Skeletal muscle satellite cell (primary cell): Measurements from ENCODE around the gene CREB3L1.

ENCODE experiments used
- H3K27me3 ChIP-seq: 2 replicates; pipeline ENCODE4 v1.7.0; 2013; ENCODE audit warnings: low read length; ENCODE audit not compliant: control insufficient read depth, insufficient read depth
- H3K36me3 ChIP-seq: 2 replicates; pipeline ENCODE4 v1.7.0; 2013; ENCODE audit warnings: mild to moderate bottlenecking, control low read depth, low read length; ENCODE audit not compliant: insufficient read depth
- H3K4me1 ChIP-seq: 2 replicates; pipeline ENCODE4 v1.7.0; 2013; ENCODE audit warnings: low read length; ENCODE audit not compliant: control insufficient read depth, insufficient read depth
- H3K4me2 ChIP-seq: 2 replicates; pipeline ENCODE4 v1.7.0; 2013; ENCODE audit warnings: mild to moderate bottlenecking, low read length
- H3K4me3 ChIP-seq: 2 replicates; pipeline ENCODE4 v1.7.0; 2013; ENCODE audit warnings: low read length
- H3K9ac ChIP-seq: 2 replicates; pipeline ENCODE4 v1.7.0; 2013; ENCODE audit warnings: mild to moderate bottlenecking, low read depth, low read length, moderate library complexity
- H3K9me3 ChIP-seq: replicated peaks from 2 replicates; pipeline ENCODE4 v1.7.0; 2013; ENCODE audit warnings: mild to moderate bottlenecking, control low read depth, low read length

The CREB3L1 gene

DNA sequence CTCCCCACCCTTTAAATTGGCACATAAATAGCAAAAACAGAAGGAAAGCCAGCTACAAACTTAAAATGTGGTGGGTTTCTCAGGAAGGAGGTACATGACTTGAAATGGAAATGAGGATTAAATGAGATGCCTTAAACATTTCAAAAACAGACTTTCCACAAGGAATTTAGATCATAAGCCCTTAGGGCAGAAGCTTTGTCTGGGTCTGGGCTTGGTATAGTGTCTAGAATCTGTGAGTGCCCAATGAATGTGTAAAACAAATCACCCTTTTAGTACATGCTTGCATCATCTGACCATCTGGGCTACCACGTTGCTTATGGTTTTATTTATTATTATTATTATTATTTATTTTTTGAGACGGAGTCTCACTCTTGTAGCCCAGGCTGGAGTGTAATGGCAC, 37.1 kb upstream of the CREB3L1 start:
- H3K36me3 ChIP-seq: no peaks in the 10 kb centered on the region
- H3K9me3 ChIP-seq: no peaks in the 10 kb centered on the region
- H3K4me1 ChIP-seq: peaks cover 48% of the 10 kb centered on the region
- no peak overlapping the region for H3K4me3 ChIP-seq
- no peak overlapping the region for H3K9ac ChIP-seq
- H3K4me2 ChIP-seq: no peak overlapping the region
- no peaks in the 10 kb centered on the region for H3K27me3 ChIP-seq

DNA sequence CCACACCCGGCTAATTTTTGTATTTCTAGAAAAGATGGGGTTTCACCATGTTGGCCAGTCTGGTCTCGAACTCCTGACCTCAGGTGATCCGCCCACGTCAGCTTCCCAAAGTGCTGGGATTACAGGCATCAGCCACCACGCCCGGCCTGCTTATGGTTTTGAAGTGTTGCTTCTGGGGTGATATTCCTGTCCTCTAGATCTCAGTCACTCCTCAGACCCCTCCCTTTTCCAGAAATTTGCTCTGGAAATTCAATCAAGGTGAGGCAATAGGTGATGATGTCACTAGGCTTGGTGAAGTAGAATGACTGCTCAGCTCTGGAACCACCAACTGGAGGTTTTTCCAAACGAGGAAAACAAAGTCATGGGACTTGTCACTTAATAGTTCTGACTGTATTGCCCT, 36.6 kb upstream of the CREB3L1 start:
- Histone ChIP-seq H3K4me2 (no peak overlapping the region), H3K4me3 (no peak overlapping the region), H3K4me1 (peaks cover 48% of the 10 kb centered on the region), H3K27me3 (no peaks in the 10 kb centered on the region), H3K36me3 (no peaks in the 10 kb centered on the region), H3K9me3 (no peaks in the 10 kb centered on the region), H3K9ac (no peak overlapping the region)

DNA sequence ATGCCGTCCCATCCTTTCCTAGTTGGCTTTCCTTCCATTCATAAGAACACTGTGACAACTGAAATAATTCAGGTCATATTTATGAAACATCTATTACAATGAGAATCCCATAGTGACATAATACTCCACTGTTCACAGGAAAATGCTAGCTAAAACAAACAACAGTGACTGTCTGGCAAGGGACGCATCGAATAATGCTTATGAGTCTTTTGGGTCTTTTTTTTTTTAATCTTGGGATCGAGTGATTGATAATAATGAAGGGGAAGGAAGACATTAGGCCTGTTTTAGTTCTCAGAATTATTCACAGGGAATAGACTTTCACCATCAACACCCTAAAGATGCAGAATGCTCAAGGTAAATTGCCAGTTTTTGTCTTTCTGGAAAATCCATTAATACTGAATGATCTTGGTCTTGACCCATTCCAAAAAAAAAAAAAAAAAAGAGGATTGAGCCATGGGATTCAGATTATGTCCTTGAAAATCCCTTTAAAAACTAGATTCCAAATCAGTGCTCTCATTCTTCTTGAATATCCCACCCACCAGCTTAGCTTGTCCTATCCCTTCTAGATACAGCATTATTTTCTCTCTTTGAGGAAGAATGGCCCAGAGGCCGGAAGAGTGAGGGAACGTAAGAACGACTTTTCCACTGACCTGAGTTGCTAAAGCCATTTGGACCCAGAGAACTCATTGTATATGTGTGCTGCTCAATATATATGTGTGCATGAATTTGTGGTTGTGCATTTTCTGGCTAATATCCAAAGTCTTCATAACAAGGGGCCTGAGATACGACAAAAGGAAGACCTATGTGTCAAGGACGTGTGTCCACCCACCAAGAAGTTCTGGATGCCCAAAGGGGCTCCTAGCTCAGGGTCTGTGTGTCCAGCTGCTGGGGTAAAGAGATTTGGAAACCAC, 35.2 kb upstream of the CREB3L1 start:
- no peaks in the 10 kb centered on the region for H3K36me3 ChIP-seq
- H3K4me2 ChIP-seq: peak overlapping the region; percentile 92
- H3K27me3 ChIP-seq: no peaks in the 10 kb centered on the region
- peak overlapping the region; percentile 71 for H3K4me3 ChIP-seq
- H3K9ac ChIP-seq: peak overlapping the region; percentile 90
- H3K9me3 ChIP-seq: no peaks in the 10 kb centered on the region
- H3K4me1 ChIP-seq: peaks cover 50% of the 10 kb centered on the region

DNA sequence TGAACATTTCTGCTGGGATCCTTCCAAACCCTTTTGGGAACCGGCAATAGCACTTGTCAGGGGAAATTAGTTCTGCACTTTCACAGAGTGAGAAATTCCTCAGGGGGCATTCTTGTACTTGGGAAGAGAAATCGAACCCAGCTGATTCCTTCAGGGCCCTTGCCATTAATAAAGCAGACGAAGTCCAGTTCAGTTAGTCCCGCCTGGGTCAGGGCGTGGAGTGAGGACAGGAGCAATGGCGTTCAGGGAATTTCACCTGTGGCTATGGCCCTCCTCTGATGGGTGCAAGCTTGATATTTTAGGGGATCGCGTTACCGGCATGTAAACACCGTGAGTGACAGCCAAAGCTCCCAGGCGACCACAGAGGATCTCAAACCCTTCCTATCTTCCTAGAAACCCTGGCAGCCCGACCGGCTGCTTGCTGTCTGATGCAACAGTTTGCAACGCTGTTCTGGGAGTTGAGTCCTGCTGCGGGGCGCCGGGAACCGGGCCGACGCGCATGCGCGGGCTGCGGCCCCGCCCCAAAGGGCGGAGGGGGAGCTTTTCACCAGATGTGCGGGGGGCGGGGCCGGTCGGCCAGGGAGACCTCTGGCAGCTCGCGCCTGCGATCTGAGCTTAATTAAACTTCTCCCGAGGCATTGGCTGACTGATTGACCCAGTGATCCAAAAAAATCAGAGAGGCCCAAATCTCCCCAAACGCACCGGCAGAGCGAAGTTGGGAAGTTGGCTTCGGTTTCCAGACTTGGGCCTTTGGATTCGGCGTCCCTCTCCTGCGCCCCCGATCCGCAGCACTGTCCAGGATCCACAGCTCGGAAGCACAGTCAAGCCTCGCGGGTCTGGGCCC, 34.3 kb upstream of the CREB3L1 start:
- Histone ChIP-seq H3K9ac (peak overlapping the region; percentile 90), H3K27me3 (no peaks in the 10 kb centered on the region), H3K4me2 (peak overlapping the region; percentile 92), H3K4me3 (peak overlapping the region; percentile 71), H3K9me3 (no peaks in the 10 kb centered on the region), H3K36me3 (no peaks in the 10 kb centered on the region), H3K4me1 (peaks cover 50% of the 10 kb centered on the region)

DNA sequence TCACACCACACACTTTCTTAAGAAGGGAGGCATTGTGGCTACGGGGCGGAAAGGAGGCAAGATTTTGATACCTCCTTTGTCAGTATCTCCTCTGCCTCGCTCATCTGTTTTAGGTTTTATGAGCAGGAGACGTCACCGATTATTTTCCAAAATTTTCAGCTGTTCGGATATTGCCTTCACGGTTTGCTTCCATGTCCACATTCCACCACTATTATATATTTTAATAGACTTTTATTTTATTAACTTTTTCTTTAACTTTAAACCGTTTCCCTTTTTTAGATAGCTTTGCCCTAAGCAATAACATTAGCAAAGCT, 33.7 kb upstream of the CREB3L1 start:
- peak overlapping the region; percentile 71 for H3K4me3 ChIP-seq
- H3K27me3 ChIP-seq: no peaks in the 10 kb centered on the region
- no peaks in the 10 kb centered on the region for H3K36me3 ChIP-seq
- H3K9ac ChIP-seq: peak overlapping the region; percentile 90
- no peaks in the 10 kb centered on the region for H3K9me3 ChIP-seq
- peaks cover 49% of the 10 kb centered on the region for H3K4me1 ChIP-seq
- H3K4me2 ChIP-seq: peak overlapping the region; percentile 92

DNA sequence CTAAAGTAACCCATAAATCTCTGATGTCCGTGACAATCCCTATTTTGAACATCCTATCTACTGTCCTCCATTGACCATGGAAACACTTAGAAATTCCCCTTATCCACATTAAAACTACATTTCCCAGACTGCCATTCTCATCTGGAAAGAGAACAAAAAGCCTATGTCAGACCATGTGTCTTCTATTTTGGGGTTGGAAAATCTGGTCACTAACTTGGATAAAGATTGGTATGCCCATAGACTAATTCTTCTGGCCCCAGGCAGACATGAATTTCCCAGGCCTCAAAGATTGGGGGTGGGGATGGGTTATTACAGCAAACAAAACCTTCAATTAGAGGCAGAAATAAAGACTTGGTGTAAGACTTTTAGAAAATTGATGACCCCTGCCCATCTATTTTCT, 30.9 kb upstream of the CREB3L1 start:
- H3K4me1 ChIP-seq: peaks cover 59% of the 10 kb centered on the region
- peak overlapping the region; percentile 70 for H3K9ac ChIP-seq
- no peaks in the 10 kb centered on the region for H3K9me3 ChIP-seq
- H3K4me2 ChIP-seq: peak overlapping the region; percentile 10
- H3K36me3 ChIP-seq: no peaks in the 10 kb centered on the region
- H3K4me3 ChIP-seq: no peak overlapping the region
- H3K27me3 ChIP-seq: no peaks in the 10 kb centered on the region

DNA sequence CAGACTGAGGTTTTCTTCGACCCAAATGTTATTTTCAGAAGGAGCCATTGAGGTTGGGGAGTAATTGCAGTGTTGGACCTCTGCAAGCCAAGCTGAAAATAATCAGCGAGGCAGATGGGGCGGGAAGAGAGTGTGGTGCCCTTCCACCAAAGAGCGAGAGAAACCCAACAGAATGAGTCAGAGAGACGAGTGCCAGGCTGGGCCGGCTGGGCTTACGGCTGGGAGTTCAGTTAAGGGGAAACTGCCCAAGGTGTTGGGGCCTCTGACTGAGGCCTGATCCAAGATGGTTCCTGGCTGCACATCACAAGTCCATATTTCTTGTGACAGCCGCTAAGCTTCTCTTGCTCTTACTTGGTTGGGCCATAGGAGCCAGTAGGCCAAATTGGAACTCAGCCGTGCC, 30.4 kb upstream of the CREB3L1 start:
- peaks cover 59% of the 10 kb centered on the region for H3K4me1 ChIP-seq
- H3K27me3 ChIP-seq: no peaks in the 10 kb centered on the region
- H3K9me3 ChIP-seq: no peaks in the 10 kb centered on the region
- peak overlapping the region; percentile 10 for H3K4me2 ChIP-seq
- H3K4me3 ChIP-seq: no peak overlapping the region
- H3K9ac ChIP-seq: peak overlapping the region; percentile 70
- no peaks in the 10 kb centered on the region for H3K36me3 ChIP-seq

DNA sequence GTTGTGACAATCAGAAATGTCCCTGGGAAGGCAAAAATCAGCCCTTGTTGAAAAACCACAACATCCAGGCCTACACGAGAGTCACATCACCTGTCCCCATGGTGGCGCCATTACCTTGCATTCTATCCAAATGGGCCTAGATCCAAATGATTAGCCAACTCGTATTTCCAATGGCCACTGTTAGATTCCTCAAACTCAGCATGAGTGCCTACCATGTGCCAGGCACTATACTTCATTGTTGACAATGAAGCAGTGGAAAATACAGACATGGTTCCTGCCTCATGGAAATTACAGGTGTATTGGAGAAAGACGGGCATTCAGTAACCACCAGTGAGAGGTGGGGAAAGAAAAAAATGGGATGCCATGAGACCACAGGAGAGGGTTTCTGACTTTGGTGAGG, 29.8 kb upstream of the CREB3L1 start:
- Histone ChIP-seq H3K36me3 (no peaks in the 10 kb centered on the region), H3K9ac (peak overlapping the region; percentile 70), H3K27me3 (no peaks in the 10 kb centered on the region), H3K4me3 (no peak overlapping the region), H3K9me3 (no peaks in the 10 kb centered on the region), H3K4me1 (peaks cover 57% of the 10 kb centered on the region), H3K4me2 (no peak overlapping the region)

DNA sequence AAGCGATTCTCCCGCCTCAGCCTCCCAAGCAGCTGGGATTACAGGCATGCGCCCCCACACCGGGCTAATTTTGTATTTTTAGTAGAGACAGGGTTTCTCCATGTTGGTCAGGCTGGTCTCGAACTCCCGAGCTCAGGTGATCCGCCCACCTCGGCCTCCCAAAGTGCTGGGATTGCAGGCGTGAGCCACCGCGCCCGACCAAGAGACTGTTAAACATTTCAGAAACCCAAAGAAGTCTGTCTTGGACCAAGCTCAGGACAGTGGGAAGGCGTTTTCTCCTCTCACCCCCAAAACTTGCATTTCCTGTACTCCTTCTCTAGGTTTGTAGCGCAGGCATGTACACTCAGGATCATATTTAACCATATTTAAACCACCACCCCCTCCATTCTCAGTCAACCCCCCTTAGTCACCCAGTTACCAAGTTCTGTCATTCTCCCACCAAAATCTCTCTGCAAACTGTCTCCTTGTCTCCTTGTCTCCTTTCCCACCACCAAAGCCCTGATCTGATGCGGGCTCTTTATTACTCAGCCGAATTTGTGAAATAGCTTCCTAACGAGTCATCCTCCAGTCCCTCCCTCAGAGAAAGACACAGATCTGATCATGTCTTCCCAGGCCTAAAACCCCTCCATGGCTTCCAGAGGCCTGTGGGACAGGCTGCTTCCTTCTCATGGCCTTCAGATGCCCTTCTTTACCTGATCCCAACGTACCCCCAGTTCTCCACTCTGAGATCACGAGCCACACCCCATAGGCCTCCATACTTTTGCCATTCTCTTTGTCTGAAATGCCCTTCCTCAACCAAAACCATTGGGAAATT, 29.0 kb upstream of the CREB3L1 start:
- Histone ChIP-seq H3K4me3 (no peak overlapping the region), H3K9me3 (no peaks in the 10 kb centered on the region), H3K4me2 (peak overlapping the region; percentile 43), H3K4me1 (peaks cover 50% of the 10 kb centered on the region), H3K9ac (peak overlapping the region; percentile 72), H3K36me3 (no peaks in the 10 kb centered on the region), H3K27me3 (no peaks in the 10 kb centered on the region)

DNA sequence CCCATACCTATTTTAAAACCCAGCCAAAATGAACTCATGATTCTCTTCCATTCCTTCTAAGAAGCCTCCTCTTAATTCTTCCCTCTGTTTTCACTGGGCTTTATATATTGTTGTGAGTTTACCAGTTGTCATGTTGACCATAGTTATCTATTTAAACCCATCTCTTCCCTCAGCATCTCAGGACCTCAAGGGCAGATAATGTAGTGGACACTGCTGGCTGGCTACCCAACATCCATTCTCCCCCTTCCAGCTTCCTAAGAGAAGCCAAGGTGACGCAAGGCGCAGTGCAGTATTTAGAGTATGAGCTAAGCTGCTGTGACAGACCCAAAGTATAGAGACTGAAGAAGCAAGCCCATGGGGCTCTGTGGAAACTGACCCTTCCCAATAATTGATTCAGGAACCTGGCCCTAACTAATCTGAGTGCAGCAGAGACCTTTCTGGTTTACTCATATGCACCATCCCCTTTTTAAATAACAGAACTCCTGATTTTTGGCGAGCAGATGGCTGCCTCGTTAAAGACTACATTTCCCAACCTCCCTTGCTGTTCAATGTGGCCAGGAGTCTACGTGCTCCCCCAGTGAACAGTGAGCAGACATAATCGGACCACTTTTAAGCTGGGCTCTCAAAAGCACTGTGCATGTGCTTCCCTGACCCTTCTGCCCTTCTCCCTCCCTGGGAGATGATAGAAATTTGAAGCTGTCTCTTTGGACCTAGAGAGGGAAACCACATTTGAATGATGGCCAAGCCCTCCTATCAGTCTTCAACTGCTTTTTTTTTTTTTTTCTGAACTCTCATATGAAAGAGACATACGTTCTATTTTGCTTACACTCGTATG, 28.1 kb upstream of the CREB3L1 start:
- Histone ChIP-seq H3K9me3 (no peaks in the 10 kb centered on the region), H3K9ac (peak overlapping the region; percentile 72), H3K4me3 (no peak overlapping the region), H3K27me3 (no peaks in the 10 kb centered on the region), H3K4me1 (peaks cover 46% of the 10 kb centered on the region), H3K36me3 (no peaks in the 10 kb centered on the region), H3K4me2 (peak overlapping the region; percentile 11)
